ENCODE measurements around the gene DDX6.
"Not testable (repeated sequence)": the region's sequence is repeated elsewhere in the genome, so short reads cannot be mapped to it uniquely, and the experiment has no call there.

DDX6 gene, protein sequence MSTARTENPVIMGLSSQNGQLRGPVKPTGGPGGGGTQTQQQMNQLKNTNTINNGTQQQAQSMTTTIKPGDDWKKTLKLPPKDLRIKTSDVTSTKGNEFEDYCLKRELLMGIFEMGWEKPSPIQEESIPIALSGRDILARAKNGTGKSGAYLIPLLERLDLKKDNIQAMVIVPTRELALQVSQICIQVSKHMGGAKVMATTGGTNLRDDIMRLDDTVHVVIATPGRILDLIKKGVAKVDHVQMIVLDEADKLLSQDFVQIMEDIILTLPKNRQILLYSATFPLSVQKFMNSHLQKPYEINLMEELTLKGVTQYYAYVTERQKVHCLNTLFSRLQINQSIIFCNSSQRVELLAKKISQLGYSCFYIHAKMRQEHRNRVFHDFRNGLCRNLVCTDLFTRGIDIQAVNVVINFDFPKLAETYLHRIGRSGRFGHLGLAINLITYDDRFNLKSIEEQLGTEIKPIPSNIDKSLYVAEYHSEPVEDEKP

DNA sequence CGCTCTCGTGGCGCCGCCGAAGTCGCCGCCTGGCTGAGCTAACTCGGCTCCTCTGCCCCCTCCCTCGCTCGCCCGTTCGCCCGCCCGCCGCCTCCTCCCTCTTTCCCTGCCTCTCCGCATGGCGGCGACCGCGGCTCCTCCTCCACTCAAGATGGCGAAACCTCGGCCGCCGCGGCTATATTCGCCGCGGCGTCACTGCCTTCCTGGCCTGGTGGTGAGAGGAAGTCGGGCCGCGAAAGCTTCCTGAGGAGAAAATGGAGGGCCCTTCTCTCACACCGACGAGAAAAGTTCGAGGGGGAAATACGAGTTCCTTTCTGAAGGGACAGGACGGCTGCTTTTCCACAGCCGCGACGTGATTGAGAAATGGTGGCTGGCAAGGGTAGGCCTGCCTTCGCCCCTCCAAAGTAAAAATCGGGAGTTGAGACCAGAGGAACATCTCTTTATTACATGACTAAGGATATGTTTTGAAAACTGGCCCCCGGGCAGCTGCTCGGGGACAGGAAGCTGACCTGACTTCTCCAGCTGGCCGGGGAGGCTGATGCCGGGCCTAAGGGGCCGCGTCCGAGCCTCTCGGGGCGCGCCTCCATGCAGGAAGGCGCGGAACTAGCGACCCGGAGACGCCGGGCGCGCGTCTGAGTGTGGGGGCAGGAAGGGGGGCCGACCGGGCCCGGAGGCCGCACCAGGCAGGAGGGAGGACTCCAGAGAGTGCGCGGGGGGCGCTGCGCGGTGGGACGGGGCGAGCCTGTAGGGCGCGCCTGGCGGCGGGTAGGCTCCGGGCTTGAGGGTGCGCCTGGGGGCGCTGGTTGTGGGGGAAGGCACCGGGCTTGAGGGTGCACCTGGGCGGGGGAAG lies at the start of gene DDX6:
DDX6 (minus strand) TSS at position 54 of the 850 bp plus-strand sequence. CDS start 4,913 bp downstream, outside the sequence.
- peak; percentile 91 for DNase-seq (ENCODE audit: low read depth)

DNA sequence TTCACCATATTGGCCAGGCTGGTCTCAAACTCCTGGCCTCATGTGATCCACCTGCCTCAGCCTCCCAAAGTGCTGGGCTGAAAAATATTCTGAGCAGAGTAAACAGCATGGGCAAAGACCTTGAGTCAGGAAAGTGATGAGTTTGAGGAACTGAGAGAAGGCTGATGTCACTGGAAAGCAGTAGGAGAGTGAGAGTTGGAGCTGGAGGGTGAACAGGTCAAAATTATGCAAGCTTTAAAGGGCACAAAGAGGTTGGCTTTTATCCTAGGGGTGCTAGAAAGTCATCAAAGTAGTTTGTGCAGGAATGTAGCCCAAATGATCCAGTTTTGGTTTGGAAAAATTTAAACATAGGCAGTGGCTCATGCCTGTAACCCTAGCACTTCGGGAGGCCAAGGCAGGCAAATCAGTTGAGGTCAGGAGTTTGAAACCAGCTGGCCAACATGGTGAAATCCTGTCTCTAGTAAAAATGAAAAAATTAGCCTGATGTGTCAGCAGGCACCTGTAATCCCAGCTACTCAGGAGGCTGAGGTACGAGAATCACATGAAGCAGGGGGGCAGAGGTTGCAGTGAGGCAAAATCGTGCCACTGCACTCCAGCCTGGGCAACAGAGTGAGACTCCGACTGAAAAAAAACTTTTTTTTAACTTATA lies 48.1 kb upstream of the DDX6 start:
- DNase-seq (ENCODE audit: low read depth): peak; percentile 31

DNA sequence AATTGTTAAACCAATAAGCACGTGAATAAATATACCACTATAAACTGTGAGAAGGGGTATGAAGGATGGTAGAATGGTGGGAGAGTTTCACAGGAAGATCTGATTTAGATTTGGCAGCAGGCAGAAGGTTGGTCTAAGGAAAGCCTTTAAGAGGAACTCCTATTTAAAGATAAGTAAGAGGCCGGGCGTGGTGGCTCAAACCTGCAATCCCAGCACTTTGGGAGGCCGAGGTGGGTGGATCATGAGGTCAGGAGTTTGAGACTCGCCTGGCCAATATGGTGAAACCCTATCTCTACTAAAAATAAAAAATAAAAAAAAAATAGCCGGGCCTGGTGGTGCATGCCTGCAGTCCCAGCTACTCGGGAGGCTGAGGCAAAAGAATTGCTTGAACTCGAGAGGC lies 46.9 kb upstream of the DDX6 start:
- no peak for DNase-seq (ENCODE audit: low read depth)

DNA sequence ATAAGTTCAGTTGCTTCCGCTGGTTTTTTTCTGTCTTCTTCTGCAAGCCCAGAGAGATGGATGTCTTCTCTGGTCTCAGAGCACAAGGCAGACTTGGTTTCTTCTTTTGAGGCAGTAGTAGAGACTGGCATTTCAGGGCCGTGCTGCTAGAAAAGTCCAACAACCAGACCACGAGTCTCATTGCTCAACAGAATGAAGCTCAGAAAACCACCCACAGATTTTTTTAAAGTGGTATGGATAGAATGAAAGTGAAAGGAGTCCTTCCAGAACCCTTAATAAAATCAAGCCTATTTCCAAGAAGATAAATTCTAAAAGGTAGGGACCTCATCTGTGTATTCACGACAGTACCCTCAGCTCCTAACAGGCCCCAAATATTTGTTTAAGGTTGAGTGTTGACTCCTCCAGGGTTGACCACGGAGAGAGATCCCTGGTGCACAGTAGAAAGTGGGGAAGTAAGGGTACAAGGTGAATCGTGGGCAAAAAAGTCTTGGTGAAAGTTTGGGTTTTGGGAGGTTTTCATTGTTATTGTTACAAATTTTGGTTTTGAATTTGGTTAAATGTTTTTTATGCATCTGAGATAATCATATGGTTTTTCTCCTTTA lies 43.6 kb upstream of the DDX6 start:
- DNase-seq (ENCODE audit: low read depth): peak; percentile 12

DNA sequence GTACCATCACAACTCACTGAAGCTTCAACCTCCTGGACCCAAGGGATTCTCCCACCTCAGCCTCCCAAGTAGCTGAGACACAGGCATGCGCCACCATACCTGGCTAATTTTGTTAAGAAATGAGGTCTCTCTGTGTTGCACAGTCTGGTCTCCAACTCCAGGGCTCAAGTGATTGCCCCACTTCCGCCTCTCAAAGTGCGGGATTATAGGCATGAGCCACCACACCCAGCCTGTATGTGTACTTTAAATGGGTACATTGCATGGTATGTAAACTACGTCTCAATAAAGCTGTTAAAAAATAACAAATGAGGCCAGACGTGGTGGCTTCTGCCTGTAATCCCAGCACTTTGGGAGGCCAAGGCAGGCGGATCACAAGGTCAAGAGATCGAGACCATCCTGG lies 36.2 kb upstream of the DDX6 start:
- no peak for DNase-seq (ENCODE audit: low read depth)

DNA sequence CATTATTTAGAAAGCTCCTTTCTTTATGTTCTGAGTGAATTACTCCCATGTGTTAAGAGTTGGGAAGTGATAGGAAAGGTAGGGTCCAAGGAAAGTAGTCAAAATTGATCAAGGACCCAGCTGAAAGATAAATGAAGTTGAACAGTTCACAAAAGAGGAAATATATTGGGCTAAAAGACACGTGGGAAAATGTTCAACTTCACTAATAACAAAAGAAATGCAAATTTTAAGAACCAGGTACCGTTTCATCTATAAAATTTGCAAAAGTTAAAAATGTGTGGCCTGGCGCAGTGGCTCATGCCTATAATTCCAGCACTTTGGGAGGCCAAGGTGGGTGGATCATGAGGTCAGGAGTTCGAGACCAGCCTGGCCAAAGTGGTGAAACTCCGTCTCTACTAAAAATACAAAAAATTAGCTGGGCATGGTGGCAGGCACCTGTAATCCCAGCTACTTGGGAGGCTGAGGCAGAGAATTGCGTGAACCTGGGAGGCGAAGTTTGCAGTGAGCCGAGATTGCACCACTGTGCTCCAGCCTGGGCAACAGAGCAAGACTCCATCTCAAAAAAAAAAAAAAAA lies 32.1 kb upstream of the DDX6 start:
- DNase-seq (ENCODE audit: low read depth): not testable (repeated sequence)

DNA sequence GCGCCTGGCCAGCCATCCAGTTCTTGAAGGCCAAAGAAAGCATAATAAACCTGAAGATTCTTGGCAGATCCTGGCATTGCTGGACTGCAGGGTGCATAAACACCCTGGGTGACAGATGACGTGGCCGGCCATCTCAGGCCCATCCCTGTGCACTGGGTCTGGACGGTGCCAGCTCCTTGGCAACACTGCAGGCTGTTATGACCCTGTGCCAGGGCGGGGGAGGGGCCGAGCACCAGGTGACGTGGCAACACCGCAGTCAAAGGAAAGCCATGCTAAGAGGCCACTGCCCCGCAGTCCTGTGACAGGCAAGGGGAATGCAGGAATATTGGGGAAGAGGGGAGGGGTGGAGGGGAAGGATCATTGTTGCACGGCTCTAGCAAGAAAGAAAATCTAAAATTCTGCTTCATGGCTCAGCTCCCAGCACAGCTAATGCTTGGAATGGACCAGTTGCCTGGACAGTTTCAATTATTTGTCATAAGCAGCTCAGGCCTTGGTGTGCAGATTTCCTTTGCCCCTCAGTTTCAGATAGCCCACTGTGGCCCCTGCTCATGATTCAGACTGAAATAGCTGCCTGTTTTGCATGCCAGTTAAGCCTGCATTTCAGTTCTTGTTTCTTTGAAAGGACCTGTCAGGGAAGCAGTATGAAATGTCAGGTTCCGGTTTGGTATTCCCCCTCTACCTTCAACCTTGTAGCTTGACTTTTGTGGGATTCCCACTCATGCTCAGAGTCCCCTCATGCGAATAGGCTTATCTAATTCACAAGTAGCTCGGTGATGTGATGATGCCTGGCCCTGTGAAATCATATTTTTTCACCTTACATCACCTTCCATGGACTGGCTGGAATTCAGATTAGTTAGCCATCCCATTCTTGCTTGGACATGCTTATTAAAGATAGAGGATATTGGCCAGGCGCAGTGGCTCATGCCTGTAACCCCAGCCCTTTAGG lies 29.7 kb upstream of the DDX6 start:
- DNase-seq (ENCODE audit: low read depth): peak; percentile 61

DNA sequence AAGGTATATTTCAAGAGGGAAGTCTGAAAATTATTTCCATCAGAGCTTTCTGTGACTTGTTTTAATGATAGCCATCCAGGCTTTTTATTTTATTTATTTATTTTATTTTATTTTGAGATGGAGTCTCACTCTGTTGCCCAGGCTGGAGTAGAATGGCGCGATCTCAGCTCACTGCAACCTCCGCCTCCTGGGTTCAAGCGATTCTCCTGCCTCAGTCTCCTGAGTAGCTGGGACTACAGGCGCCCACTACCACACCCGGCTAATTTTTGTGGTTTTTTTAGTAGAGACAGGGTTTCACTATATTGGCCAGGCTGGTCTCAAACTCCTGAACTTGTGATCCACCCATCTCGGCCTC lies 29.0 kb upstream of the DDX6 start:
- not testable (repeated sequence) for DNase-seq (ENCODE audit: low read depth)

DNA sequence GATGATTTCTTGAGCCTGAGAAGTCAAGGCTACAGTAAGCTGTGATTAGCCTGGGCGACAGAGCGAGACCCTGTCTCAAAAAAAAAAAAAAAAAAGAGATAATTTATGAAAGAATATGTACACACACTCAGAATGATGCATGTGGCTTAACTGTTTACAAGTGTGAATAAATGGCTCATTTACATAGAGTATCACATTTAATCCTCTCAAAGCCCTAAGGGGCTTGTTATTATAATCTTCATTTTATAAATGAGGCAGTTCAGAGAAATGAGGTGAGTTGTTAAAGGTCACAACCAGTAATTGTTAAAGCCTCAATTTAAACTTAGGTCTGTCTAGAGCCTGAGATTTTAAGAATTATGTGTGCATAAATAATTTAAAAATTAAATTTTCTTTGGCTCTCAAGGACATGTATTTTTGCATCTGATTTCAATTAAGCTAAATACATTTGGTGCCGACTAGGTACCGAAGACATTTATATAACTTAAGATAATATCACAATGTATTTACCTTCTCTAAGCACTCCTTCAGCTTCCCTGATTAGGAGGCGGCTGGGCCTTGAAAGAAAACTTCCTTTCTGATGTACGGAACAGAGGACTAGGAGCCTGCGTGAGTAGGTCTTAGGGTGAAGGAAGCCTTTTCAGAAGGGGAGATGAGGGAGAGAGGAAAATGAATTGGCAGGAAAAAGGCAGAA lies 28.5 kb upstream of the DDX6 start:
- no peak for DNase-seq (ENCODE audit: low read depth)

DNA sequence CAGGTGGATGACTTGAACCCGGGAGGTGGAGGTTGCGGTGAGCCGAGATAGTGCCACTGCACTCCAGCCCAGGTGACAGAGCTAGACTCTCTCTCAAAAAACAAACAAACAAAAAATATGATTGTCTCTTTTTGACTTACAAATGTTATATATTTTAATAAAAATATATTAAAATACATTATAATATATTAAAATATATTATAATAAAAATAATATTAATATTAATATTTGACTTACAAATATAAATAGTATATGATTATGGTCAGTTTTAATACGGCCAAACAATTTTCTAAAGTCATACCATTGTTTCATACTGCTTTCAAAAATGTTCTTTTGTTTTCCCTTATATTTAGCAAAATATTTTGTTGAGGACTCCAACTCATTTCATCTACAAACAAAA lies 27.2 kb upstream of the DDX6 start:
- DNase-seq (ENCODE audit: low read depth): no peak

DNA sequence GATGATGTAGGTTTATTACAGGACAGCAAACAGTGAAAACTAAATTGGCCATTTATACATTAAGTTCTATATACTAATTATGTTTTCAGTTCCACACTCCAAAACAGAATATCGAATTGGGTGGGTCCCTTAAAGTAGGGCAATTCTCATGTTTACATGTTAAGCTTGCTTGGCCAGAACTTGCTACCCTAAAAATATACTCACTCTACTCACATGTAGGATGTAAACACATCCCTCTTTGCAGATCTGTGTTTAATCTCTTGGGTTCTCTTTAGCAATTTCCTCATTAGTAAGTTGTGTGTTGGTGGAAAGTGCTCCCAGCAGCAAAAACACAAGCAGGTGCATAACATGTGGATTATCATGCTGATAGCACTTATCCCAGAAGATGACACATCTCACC lies 22.6 kb upstream of the DDX6 start:
- DNase-seq (ENCODE audit: low read depth): no peak

DNA sequence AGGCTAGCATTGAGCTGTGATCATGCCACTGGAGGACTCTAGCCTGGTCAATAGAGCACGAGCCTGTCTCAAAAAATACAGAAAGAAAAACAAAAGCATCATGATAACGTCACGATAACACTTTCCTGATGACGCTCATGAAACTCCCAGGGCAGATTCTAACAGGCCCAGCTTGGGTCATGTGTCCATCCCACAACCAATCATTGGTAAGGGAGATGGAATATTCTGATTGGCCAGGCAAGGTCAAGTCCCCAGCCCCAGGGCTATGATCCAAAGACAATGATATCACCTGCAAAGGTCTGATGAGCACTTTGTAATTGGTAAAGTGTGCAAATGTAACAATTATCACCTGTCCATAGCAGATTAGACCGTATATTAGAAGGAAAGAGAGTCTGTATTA lies 21.5 kb upstream of the DDX6 start:
- DNase-seq (ENCODE audit: low read depth): no peak

DNA sequence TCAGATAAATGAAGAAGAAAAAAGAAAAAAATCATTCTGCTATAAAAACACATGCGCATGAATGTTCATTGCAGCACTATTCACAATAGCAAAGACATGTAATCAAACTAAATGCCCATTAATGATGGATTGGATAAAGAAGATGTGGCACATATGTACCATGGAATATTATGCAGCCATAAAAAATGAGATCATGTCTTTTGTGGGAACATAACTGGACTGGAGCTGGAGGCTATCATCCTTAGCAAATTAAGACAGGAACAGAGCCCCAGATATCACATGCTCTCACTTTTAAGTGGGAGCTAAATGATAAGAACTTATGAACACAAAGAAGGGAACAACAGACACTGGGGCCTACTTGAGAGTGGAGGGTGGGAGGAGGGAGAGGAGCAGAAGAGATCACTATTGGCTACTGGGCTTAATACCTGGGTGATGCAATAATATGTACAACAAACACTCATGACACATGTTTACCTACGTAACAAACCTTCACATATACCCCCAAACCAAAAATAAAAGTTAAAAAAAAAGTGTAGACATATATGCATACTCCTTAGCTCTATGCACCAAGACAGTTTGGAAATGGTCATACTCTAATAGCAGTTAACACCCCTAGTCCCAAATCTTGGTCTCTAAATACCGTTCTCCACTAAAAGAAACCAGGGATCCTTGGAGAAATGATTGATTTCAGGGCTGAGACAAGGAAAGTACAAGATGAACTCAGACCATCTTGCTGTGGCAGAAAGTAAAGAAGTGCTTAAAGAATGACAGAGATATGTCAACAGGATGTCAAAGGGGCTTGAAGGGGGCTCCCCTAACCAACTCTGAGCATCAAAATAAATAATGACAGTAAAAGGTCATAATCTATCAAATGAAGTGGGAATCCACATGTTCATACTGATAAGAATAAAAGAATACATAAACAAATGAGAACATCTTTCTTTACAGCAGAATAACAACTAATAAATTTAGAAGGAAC lies 17.1 kb upstream of the DDX6 start:
- no peak for DNase-seq (ENCODE audit: low read depth)

DNA sequence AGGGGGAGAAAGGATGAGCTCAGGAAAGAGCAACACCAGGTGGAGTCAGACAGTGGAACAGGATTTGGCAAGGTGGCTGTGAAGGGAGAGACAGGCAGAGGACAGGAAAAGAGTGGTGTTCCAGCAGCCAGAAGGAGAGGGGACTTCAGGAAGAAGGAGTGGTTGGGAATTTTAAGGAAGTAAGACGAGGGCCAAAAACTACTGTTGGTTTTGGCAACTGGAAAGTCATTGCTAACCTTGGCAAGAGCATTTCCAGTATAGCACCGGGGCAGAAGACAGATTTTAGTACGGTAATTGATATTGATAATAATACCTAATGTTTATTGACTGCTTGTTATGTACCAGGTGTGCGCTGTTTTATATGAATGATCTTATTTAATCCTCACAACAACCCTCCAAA lies 15.4 kb upstream of the DDX6 start:
- no peak for DNase-seq (ENCODE audit: low read depth)

DNA sequence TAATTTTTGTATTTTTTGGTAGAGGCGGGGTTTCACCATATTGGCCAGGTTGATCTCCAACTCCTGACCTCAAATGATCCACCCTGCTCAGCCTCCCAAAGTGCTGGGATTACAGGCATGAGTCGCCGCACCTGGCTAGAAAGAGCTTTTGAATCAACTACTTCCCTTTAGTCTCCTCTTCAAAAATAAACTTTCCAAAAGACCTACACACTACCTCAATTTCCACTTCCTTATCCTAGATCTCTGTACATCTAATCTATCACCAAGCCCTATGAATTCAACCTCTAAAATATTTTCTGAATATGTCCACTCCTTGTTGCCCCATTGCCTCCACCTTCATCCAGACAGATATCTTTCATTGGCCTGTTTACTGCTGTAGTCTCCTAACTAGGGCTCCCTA lies 13.1 kb upstream of the DDX6 start:
- no peak for DNase-seq (ENCODE audit: low read depth)

DNA sequence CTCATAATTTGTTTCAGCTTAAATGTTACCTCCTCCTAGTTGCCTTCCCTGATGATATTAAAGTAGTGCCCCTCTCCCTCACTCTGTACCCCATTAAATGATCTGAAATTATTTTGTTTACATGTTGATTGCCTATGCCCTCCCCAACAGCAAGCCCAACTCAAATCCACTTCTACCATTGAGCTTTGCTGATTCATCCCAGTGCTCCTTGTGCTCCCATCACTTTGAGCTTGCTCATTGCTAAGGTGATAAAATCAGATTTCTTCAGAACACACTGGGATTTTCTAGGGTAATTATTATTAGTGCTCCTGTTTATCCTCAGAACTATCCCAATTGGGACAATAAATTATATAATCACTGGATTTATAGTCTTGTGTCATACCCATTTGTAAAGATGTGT lies 8.4 kb upstream of the DDX6 start:
- no peak for DNase-seq (ENCODE audit: low read depth)

DNA sequence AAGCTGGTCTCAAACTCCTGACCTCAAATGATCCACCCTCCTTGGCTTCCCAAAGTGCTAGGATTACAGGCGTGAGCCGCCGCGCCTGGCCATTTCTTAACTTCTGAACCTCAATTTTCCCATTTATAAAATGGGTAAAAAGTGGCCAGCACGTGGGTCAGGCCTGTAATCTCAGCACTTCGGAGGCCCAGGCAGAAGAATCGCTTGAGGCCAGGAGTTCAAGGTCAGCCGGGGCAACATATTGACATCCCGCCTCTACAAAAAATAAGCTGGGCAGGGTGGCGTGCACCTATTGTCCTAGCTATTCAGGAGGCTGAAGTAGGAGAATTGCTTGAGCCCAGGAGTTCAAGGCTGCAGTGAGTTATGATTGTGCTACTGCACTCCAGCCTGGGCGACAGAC lies 6.5 kb upstream of the DDX6 start:
- DNase-seq (ENCODE audit: low read depth): no peak

DNA sequence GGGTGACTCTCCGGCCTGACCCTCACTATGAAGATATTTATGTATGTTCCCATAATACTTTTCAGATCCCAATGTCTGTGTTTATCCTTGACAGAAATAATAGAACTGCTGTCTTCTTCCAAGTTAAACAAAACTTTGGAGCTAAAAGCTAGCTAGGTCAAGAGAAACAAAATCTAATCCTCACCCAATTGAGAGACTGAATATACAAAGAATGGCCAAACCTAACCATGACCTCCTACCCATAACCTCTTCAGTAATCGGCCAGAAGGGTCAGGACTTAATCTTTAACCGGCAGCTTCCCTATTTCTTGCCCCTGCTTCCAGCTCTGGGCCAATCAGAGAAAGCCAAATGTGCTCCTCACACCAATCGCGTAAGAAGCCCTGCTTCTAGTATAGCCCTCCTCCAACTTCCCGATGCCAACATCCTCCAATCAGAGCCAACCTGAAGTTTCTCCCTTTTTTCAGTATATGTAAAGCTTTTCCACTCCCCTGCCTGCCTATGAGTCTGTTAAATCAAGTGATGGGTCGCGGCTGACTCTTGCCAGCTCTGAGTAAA lies 1.7 kb upstream of the DDX6 start:
- peak; percentile 84 for DNase-seq (ENCODE audit: low read depth)
